Stimulated activated CD8-positive, alpha-beta memory T cell treated with anti-CD3 and anti-CD28 coated beads, Interleukin-15, amount 100 ng/mL, for 48 hours (primary cell): ENCODE data around the gene GCG.

ENCODE experiments used
- DNase-seq, 2 donors: peaks; one replicate each; pipeline ENCODE4 v3.0.0-alpha.2; 2020; ENCODE audit warnings: low read depth in 2 of 2

GCG gene

GRCh38 chr2:162100579-162100978, 51.5 kb downstream of the GCG start:
- no peak for DNase-seq

- DNase-seq: no peak
Observed at GRCh38 chr2:162099836-162100235, 52.2 kb downstream of the GCG start.
